ENCODE measurements around the gene CTNNB1. TPM values are rescaled to one million over a fixed set of nuclear protein-coding genes. Genes with fewer than 3 reads are reported as not detected.

Gene CTNNB1
- total RNA-seq, 1 donor from 2014 or later, result 1,075 TPM

DNA sequence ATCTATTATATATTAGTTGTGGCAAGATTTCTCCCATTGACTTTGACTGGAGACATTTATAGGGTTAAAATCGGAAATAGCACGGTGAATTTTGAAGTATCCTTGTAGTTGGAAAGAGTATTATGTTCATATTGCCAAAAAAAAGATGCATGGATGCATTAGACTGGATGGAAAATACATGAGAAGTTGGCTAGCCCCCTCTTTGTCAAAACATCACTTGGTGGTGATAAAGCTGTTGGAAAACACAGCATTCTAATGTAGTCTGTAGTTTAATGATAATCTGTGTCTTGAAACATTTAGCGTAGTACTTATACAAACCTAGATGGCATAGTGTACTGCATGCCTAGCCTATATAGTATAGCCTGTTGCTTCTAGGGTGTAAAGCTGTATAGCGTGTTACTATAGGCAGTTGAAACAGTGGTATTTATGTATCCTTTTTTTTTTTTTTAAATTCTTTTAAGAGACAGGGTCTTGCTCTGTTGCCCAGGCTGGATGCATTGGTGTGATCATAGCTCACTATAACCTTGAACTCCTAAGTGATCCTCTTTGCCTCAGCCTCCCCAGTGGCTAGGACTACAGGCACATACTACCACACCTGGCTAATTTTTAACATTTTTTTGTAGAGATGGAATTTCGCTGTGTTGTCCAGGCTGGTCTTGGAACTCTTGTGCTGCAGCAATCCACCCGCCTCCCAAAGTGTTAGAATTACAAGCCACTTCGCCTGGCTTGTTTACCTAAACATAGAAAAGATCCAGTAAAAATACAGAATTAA is 21.8 kb downstream of the CTNNB1 start:
- no peak for DNase-seq

GRCh38 chr3:41222012-41222411 is 22.7 kb downstream of the CTNNB1 start:
- DNase-seq, result no peak

GRCh38 chr3:41222501-41222900 is 23.2 kb downstream of the CTNNB1 start:
- no peak for DNase-seq

- no peak for DNase-seq
Observed at GRCh38 chr3:41223078-41223477, 23.8 kb downstream of the CTNNB1 start.

GRCh38 chr3:41223691-41224090 is 24.4 kb downstream of the CTNNB1 start:
- no peak for DNase-seq

- no peak for DNase-seq
Observed at GRCh38 chr3:41224120-41224806, 25.0 kb downstream of the CTNNB1 start.

GRCh38 chr3:41234823-41235721 is 35.8 kb downstream of the CTNNB1 start:
- DNase-seq, result no peak

DNA sequence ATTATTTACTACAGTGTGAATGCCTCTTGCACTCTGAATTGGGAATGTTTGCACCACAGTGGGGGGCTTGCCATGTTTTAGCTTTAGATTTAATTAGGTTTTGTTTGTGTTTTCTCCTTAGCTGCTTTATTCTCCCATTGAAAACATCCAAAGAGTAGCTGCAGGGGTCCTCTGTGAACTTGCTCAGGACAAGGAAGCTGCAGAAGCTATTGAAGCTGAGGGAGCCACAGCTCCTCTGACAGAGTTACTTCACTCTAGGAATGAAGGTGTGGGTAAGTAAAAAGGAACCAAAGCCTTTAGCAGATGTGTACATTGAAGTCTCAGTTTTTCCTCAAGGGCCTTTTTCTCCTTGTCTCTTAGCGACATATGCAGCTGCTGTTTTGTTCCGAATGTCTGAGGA is 36.9 kb downstream of the CTNNB1 start:
- no peak for DNase-seq

DNA sequence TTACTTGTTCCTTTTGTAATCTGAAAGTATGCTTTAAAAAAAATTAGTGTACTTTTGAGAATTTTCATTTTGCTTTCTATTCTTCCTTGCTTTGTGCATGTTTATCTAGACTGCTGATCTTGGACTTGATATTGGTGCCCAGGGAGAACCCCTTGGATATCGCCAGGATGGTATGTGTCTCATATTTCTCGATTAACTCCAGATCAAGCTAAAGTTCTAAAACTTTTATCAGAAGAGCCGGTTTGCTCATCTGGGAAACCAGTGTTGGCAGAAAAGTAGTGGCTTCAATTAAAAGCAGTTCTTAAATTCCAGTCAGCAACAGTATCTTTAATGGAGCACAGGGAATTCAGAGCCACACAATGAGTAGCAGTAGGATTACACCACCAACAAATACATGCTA is 38.6 kb downstream of the CTNNB1 start:
- DNase-seq, result no peak

DNA sequence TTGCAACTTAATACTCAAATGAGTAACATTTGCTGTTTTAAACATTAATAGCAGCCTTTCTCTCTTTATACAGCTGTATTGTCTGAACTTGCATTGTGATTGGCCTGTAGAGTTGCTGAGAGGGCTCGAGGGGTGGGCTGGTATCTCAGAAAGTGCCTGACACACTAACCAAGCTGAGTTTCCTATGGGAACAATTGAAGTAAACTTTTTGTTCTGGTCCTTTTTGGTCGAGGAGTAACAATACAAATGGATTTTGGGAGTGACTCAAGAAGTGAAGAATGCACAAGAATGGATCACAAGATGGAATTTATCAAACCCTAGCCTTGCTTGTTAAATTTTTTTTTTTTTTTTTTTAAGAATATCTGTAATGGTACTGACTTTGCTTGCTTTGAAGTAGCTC is 40.3 kb downstream of the CTNNB1 start:
- no peak for DNase-seq

- no peak for DNase-seq
Observed at GRCh38 chr3:41241161-41241560, 41.9 kb downstream of the CTNNB1 start.

GRCh38 chr3:41241800-41242571 is 42.7 kb downstream of the CTNNB1 start:
- DNase-seq, result no peak

DNA sequence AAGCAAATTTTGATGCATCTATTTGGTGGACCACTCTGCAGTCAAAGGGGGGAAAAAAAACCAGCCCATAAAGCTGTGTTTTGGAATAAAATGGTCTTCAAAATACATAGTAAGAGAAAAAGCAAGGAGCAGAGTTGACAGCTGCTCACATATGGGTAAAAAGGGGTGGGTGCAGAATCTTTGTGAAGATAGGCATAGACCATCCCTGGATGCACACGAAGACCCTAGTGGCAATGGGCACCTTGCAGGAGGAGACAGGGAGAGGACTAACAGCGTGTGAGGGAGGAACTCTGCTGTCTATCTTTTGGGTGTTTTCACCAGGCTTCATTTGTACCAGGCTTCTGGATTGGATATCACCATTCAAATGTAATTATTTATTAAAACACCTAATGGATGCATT is 43.9 kb downstream of the CTNNB1 start:
- DNase-seq, result no peak

GRCh38 chr3:41244620-41245336 is 45.5 kb downstream of the CTNNB1 start:
- DNase-seq, result no peak

DNA sequence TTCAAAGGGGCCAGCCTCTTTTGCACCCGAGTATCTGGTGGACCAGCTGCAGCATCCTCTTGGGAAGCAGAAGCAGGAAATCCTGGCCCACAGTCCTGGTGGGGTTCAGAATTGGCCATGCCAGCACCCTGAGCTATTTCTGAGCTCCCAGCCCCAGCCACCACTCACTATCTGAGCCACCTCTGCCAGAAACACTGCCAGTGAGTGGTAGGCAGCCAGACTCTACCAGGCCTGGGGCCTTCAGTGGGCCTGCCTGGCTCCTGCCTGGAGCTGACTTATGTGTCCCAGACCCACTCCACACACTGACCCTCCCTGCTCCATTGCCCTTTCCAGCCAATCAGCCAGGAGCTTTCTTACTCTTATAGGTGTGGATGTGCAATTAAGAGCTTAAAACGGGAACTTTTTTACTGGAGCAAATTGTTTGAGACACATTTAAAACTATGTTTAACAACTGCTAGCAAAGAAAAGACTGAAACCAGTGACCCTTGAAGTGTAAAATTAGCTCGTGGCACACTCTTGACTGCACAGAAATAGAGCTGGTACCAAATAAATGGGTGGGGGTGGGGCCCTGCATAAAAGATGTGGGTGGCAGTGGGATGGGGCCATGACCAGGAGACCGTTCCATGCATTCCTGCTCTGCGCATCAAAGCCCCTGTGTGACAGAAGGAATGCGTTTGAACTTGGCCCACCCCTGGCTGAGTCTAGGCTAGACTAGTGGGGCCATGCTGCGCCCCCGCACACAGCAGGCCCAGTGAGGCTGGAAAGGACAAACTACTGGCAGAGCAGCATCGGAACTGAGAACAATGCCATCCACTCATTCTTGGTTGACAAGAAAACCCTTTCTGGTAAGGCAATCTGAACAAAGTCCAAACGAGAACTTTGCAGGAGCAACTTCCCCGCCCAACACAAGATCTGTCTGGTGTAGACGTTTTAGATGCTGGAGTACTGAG is 48.0 kb downstream of the CTNNB1 start:
- no peak for DNase-seq

DNA sequence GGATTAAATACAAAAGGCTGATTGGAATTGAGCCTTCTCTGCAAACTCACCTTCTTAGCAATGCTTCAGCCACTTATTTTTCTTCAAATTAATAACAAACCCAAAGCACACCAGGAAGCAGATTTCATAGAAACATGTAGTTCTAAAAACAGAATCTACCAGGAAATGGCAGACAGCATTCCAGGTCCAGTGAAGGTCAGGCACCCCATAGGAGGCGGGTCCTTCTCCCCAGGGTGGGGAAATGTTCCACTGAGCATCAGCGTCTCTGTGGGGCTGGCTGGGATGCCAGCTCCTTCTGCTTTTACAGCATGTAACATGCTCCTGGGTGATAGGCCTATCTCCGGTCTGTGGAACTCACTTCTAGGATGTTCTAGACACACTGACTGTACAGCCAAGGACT is 49.2 kb downstream of the CTNNB1 start:
- DNase-seq, result no peak

- DNase-seq, result no peak
Observed at GRCh38 chr3:41249318-41249717, 50.0 kb downstream of the CTNNB1 start.

DNA sequence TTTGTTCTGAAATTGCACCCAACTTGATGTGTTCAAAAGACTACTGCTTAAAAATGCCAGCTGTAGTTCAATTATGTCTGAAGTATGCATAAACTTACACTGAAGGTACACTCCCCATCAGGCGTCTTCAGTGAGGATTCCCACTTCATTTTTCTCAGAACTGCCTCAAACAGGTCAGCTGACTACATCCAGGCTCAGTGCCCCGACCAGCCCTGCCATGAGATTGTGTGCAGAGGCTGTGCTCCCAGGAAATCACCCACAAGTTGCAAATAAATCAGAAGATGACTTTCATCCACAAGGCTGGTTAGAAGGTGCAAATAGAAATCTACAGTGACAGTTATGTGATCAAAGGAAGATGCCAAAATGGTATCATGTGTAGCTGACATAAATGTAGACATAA is 51.5 kb downstream of the CTNNB1 start:
- no peak for DNase-seq

GRCh38 chr3:41251593-41251992 is 52.3 kb downstream of the CTNNB1 start:
- DNase-seq, result no peak

GRCh38 chr3:41258239-41258800 is 59.0 kb downstream of the CTNNB1 start:
- no peak for DNase-seq
